A549 (cell line): ENCODE measurements around the gene POU1F1. TPM values are rescaled to one million over a fixed set of nuclear protein-coding genes. Genes with fewer than 3 reads are reported as not detected.

Experiments used
- ATAC-seq, 2 experiments: fragments of 200-7000 bp in 1 of 2; fragments of >200 bp in 1 of 2; cut with Nextera tagmentation in 1 of 2; cut with Tn5 transposase in 1 of 2; 3 replicates each; pipeline versions ENCODE4 v1.8.0 to v1.9.1; 2018 to 2020; ENCODE audit warnings: mild to moderate bottlenecking in 1 of 2, moderate library complexity in 1 of 2
- CTCF ChIA-PET: fragments of 300-600 bp; sonication (Branson Sonifier 250); formaldehyde crosslinking; extraction: SDS; loops from one replicate; lab custom pipeline; 2021; ENCODE audit warnings: antibody characterized with exemption, inconsistent platforms; lab: Yijun Ruan, JAX
- POLR2A ChIA-PET: fragments of 350-600 bp; formaldehyde crosslinking; extraction: SDS; loops from one replicate; lab custom pipeline; 2021; ENCODE audit warnings: antibody characterized with exemption, inconsistent platforms; lab: Yijun Ruan, JAX
- DNase-seq, 2 experiments: peaks; one replicate each; pipeline versions ENCODE4 v3.0.0 to v3.0.0-alpha.2; 2011 to 2016; ENCODE audit warnings: low read depth in 1 of 2, low spot score in 1 of 2
- FAIRE-seq: peaks from 2 replicates; lab custom pipeline; 2011; peaks lifted over from hg19 to GRCh38; lab: Jason Lieb, UNC
- H3K27ac ChIP-seq, 2 experiments: fragments of >200 bp; sonication (Bioruptor Twin); formaldehyde crosslinking; 3 replicates each; pipeline ENCODE4 v1.5.1; 2016 to 2017
- H3K4me1 ChIP-seq: fragments of >200 bp; sonication (Bioruptor Twin); formaldehyde crosslinking; 3 replicates; pipeline ENCODE4 v1.6.1; 2016
- H3K4me2 ChIP-seq: fragments of >200 bp; sonication (Bioruptor Twin); formaldehyde crosslinking; 3 replicates; pipeline ENCODE4 v1.6.1; 2016
- H3K4me3 ChIP-seq: fragments of >200 bp; sonication (Bioruptor Twin); formaldehyde crosslinking; 3 replicates; pipeline ENCODE4 v1.5.1; 2016
- H3K9me3 ChIP-seq: fragments of >200 bp; sonication (Bioruptor Twin); formaldehyde crosslinking; 3 replicates; pipeline ENCODE4 v1.6.1; 2016
- BCL3 ChIP-seq: fragments of >200 bp; sonication (Bioruptor Twin); formaldehyde crosslinking; IDR thresholded peaks from 3 replicates; pipeline ENCODE4 v1.6.1; 2016
- CHD4 ChIP-seq: fragments of 200-600 bp; sonication (generic); IDR thresholded peaks from 2 replicates; pipeline ENCODE4 v1.6.1; 2016; ENCODE audit warnings: antibody characterized with exemption, mild to moderate bottlenecking, borderline replicate concordance
- EHF ChIP-seq: fragments of 250-450 bp; sonication (Bioruptor Pico); IDR thresholded peaks from 2 replicates; pipeline ENCODE4 v1.5.0; 2020; ENCODE audit warnings: mild to moderate bottlenecking
- FOXS1 ChIP-seq: fragments of 250-450 bp; sonication (Bioruptor Pico); IDR thresholded peaks from 2 replicates; pipeline ENCODE4 v1.5.0; 2020; ENCODE audit warnings: mild to moderate bottlenecking, moderate library complexity
- GATA3 ChIP-seq: IDR thresholded peaks from 2 replicates; pipeline ENCODE4 v1.6.1; 2012; ENCODE audit warnings: borderline replicate concordance
- HOXB5 ChIP-seq: fragments of 250-450 bp; sonication (Bioruptor Pico); IDR thresholded peaks from 2 replicates; pipeline ENCODE4 v1.5.0; 2020; ENCODE audit warnings: mild to moderate bottlenecking, moderate library complexity
- MAFK ChIP-seq: fragments of 450-650 bp; IDR thresholded peaks from 2 replicates; pipeline ENCODE4 v1.6.1; 2014; ENCODE audit not compliant: partially characterized antibody
- MYC ChIP-seq: IDR thresholded peaks from 2 replicates; pipeline ENCODE4 v1.6.1; 2012; ENCODE audit warnings: mild to moderate bottlenecking, inconsistent platforms, low read length, improper control_type of control experiment, borderline replicate concordance
- NFE2L2 ChIP-seq: fragments of 150-350 bp; conservative IDR thresholded peaks from 2 replicates; pipeline ENCODE4 v1.6.1; 2014; ENCODE audit warnings: low read length
- RARB ChIP-seq: fragments of 250-450 bp; sonication (Bioruptor Pico); IDR thresholded peaks from 2 replicates; pipeline ENCODE4 v1.8.0; 2021; ENCODE audit warnings: mild to moderate bottlenecking, moderate library complexity
- TFCP2L1 ChIP-seq: fragments of 250-450 bp; sonication (Bioruptor Pico); IDR thresholded peaks from 2 replicates; pipeline ENCODE4 v1.5.0; 2021; ENCODE audit warnings: mild to moderate bottlenecking
- ZC3H11A ChIP-seq: fragments of 450-650 bp; IDR thresholded peaks from 2 replicates; pipeline ENCODE4 v1.6.1; 2014; ENCODE audit warnings: antibody characterized with exemption, mild to moderate bottlenecking
- WGBS: methylation state at CpG from one replicate; pipeline ENCODE4 v1.1.6; 2017; ENCODE audit errors: missing lambda C conversion rate; 5-methylcytosine and 5-hydroxymethylcytosine counted together
- polyA plus RNA-seq, 4 experiments: library from polyadenylated mRNA; depleted of rRNA in 3 of 4; stranded (reverse); fragments of >200 nt; fragmentation: RNase III in 1 of 4; extraction: RNeasy Plus Mini Kit Qiagen cat#74134 plus additional on column Dnase treatment in 1 of 4; gene quantifications; 2 replicates in 3 of 4; 3 replicates in 1 of 4; pipeline ENCODE4 v1.2.3, GENCODE V29; 2011 to 2017
- TF ChIP-seq, protein P1 (sequence below): fragments of 250-450 bp; sonication (Bioruptor Pico); IDR thresholded peaks from 2 replicates; pipeline ENCODE4 v1.5.0; 2021; ENCODE audit warnings: mild to moderate bottlenecking, moderate library complexity, borderline replicate concordance
- TF ChIP-seq, protein P2 (sequence below): IDR thresholded peaks from 2 replicates; pipeline ENCODE4 v1.6.1; 2012; ENCODE audit warnings: low read depth, borderline replicate concordance
- TF ChIP-seq, protein P3 (sequence below): fragments of >200 bp; sonication (Bioruptor Twin); formaldehyde crosslinking; IDR thresholded peaks from 3 replicates; pipeline ENCODE4 v1.5.1; 2016
- TF ChIP-seq, protein P4 (sequence below): fragments of 450-650 bp; IDR thresholded peaks from 2 replicates; pipeline ENCODE4 v1.6.1; 2014; ENCODE audit warnings: antibody characterized with exemption

Gene POU1F1
- polyA plus RNA-seq, 2 of the 4 experiments (the other 2 are of a cell fraction) = 0.59 TPM; not detected in 1

GRCh38 chr3:87269723-87270122 is 6.7 kb downstream of the POU1F1 start:
- POLR2A ChIA-PET = no interaction called here
- TF ChIP-seq MYC (no peak), GATA3 (no peak), RARB (no peak), FOXS1 (no peak), HOXB5 (no peak), TFCP2L1 (CRISPR knock-in tag) (no peak), BCL3 (no peak)
- TF ChIP-seq, protein P1, sequence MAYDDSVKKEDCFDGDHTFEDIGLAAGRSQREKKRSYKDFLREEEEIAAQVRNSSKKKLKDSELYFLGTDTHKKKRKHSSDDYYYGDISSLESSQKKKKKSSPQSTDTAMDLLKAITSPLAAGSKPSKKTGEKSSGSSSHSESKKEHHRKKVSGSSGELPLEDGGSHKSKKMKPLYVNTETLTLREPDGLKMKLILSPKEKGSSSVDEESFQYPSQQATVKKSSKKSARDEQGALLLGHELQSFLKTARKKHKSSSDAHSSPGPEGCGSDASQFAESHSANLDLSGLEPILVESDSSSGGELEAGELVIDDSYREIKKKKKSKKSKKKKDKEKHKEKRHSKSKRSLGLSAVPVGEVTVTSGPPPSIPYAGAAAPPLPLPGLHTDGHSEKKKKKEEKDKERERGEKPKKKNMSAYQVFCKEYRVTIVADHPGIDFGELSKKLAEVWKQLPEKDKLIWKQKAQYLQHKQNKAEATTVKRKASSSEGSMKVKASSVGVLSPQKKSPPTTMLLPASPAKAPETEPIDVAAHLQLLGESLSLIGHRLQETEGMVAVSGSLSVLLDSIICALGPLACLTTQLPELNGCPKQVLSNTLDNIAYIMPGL = no peak
- TF ChIP-seq, protein P2, sequence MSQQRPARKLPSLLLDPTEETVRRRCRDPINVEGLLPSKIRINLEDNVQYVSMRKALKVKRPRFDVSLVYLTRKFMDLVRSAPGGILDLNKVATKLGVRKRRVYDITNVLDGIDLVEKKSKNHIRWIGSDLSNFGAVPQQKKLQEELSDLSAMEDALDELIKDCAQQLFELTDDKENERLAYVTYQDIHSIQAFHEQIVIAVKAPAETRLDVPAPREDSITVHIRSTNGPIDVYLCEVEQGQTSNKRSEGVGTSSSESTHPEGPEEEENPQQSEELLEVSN = no peak
- TF ChIP-seq, protein P3, sequence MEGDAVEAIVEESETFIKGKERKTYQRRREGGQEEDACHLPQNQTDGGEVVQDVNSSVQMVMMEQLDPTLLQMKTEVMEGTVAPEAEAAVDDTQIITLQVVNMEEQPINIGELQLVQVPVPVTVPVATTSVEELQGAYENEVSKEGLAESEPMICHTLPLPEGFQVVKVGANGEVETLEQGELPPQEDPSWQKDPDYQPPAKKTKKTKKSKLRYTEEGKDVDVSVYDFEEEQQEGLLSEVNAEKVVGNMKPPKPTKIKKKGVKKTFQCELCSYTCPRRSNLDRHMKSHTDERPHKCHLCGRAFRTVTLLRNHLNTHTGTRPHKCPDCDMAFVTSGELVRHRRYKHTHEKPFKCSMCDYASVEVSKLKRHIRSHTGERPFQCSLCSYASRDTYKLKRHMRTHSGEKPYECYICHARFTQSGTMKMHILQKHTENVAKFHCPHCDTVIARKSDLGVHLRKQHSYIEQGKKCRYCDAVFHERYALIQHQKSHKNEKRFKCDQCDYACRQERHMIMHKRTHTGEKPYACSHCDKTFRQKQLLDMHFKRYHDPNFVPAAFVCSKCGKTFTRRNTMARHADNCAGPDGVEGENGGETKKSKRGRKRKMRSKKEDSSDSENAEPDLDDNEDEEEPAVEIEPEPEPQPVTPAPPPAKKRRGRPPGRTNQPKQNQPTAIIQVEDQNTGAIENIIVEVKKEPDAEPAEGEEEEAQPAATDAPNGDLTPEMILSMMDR = no peak
- no peak overlapping the region for H3K4me3 ChIP-seq
- no peak for ATAC-seq
- H3K27ac ChIP-seq = no peak overlapping the region
- no peak overlapping the region for H3K4me2 ChIP-seq
- FAIRE-seq = no peak
- DNase-seq = no peak
- H3K4me1 ChIP-seq = peaks cover 5% of the 10 kb centered on the region
- no peaks in the 10 kb centered on the region for H3K9me3 ChIP-seq
- CTCF ChIA-PET = interaction anchor here (0.7 to 1.3 kb wide), 4 partner anchors 9 to 832 kb away, joined by 3 to 7 read pairs (median 4); no protein-coding TSS in a partner anchor

DNA sequence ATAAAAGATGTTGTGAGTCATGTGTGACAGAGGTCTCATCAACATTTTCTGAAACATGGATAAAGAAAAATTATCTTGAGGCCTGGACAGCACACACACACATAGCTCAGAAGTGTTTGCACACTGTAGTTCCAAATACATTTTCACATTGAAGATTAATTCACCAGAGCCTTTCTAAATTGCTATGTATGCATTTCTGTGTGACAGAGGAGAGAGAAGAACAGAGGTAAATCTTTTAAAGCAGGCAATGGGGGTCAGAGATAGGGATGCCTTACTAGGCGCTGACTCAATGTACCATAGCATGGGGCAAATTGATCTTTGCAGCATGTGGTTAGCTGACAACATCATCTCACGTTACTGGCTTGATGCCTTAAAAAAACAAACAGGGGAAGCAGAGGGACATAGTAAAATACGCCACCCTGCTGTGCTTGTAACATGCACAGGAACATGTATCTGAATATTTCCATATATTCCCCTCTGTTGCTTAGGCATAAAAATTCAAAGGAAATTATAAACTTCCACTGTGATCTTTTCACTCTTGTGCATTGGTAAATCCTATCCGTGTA is 7.7 kb downstream of the POU1F1 start:
- CTCF ChIA-PET = interaction anchor here (1.0 kb wide), 2 partner anchors 9 to 235 kb away, joined by 3 to 4 read pairs; no protein-coding TSS in a partner anchor
- Histone ChIP-seq H3K27ac (no peak overlapping the region), H3K4me3 (no peak overlapping the region), H3K4me1 (peaks cover 12% of the 10 kb centered on the region), H3K9me3 (no peaks in the 10 kb centered on the region), H3K4me2 (no peak overlapping the region)
- 82% methylated on average over 4 of the region's 4 CpGs for WGBS
- no peak for ATAC-seq
- TF ChIP-seq MAFK (peak; percentile 70), NFE2L2 (no peak)
- no peak for FAIRE-seq
- DNase-seq = no peak
- POLR2A ChIA-PET = no interaction called here

DNA sequence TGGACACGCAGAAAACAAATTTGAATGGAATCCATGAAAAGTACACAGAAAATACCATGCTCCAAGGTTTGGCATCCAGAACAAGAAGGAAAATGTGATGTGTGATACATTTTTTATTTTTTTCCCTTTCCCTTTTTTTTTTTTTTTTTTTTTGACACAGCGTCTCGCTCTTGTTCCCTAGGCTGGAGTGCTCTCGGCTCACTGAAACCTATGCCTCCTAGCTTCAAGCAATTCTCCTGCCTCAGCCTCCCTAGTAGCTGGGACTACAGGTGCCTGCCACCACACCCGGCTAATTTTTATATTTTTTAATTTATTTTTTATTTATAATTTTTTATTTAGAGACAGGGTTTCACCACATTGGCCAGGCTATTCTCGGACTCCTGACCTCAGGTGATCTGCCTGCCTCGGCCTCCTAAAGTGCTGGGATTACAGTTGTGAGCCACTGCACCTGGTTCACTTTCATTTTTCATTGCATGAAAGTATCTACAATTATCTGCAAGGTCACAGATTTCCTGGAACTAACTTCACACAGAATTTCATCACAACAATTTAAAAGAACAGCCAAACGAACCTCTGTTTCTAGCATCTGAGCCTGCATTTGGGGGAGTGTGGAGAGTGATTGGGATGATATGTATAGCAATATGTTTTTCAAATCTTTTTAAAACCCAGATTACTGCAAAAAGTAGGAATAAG is 8.3 kb downstream of the POU1F1 start:
- no peak overlapping the region for H3K4me2 ChIP-seq
- WGBS = 93% methylated on average over 8 of the region's 8 CpGs
- ChIA-PET POLR2A (no interaction called here), CTCF (interaction anchor here (1.0 kb wide), 2 partner anchors 9 to 236 kb away, joined by 3 to 4 read pairs; no protein-coding TSS in a partner anchor)
- H3K27ac ChIP-seq = no peak overlapping the region
- no peaks in the 10 kb centered on the region for H3K9me3 ChIP-seq
- no peak for DNase-seq
- no peak overlapping the region for H3K4me3 ChIP-seq
- peaks cover 12% of the 10 kb centered on the region for H3K4me1 ChIP-seq
- TF ChIP-seq EHF (CRISPR knock-in tag) = no peak
- no peak for TF ChIP-seq CHD4
- TF ChIP-seq, protein P4, sequence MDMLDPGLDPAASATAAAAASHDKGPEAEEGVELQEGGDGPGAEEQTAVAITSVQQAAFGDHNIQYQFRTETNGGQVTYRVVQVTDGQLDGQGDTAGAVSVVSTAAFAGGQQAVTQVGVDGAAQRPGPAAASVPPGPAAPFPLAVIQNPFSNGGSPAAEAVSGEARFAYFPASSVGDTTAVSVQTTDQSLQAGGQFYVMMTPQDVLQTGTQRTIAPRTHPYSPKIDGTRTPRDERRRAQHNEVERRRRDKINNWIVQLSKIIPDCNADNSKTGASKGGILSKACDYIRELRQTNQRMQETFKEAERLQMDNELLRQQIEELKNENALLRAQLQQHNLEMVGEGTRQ = no peak
- TF ChIP-seq ZC3H11A = no peak
- FAIRE-seq = no peak
- no peak for ATAC-seq
